ENCODE measurements around the gene F2RL3. TPM values are rescaled to one million over a fixed set of nuclear protein-coding genes. Genes with fewer than 3 reads are reported as not detected.

The F2RL3 gene
- total RNA-seq, 1 donor from 2014 or later, result not detected

- TF ChIP-seq, protein P1, sequence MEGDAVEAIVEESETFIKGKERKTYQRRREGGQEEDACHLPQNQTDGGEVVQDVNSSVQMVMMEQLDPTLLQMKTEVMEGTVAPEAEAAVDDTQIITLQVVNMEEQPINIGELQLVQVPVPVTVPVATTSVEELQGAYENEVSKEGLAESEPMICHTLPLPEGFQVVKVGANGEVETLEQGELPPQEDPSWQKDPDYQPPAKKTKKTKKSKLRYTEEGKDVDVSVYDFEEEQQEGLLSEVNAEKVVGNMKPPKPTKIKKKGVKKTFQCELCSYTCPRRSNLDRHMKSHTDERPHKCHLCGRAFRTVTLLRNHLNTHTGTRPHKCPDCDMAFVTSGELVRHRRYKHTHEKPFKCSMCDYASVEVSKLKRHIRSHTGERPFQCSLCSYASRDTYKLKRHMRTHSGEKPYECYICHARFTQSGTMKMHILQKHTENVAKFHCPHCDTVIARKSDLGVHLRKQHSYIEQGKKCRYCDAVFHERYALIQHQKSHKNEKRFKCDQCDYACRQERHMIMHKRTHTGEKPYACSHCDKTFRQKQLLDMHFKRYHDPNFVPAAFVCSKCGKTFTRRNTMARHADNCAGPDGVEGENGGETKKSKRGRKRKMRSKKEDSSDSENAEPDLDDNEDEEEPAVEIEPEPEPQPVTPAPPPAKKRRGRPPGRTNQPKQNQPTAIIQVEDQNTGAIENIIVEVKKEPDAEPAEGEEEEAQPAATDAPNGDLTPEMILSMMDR (IDR thresholded peaks at IDR 0.05; ENCODE audit: insufficient read depth, low read depth, low read length), result no peak
- TF ChIP-seq EZH2 (IDR thresholded peaks at IDR 0.05; ENCODE audit: insufficient read depth, low read length), result no peak
- Histone ChIP-seq H3K9me3 (ENCODE audit: insufficient read depth, low read depth, low read length) (peaks cover 4% of the 10 kb centered on the region), H3K36me3 (ENCODE audit: insufficient read depth, low read length) (peaks cover 2% of the 10 kb centered on the region), H3K4me1 (ENCODE audit: insufficient read depth, low read length) (peaks cover 14% of the 10 kb centered on the region), H3K27ac (ENCODE audit: low read depth, low read length) (no peak overlapping the region), H3K4me3 (ENCODE audit: insufficient read depth, low read depth, low read length) (no peak overlapping the region), H3K79me2 (ENCODE audit: insufficient read depth, low read length) (peaks cover 21% of the 10 kb centered on the region), H3K9ac (ENCODE audit: low read length) (no peak overlapping the region), H3K4me2 (ENCODE audit: low read length) (no peak overlapping the region), H3K27me3 (ENCODE audit: insufficient read depth, low read length) (no peaks in the 10 kb centered on the region), H2AFZ (ENCODE audit: low read depth, low read length) (no peak overlapping the region), H4K20me1 (ENCODE audit: insufficient read depth, low read length) (peaks cover 49% of the 10 kb centered on the region)
- FAIRE-seq (no peak), DNase-seq (ENCODE audit: low read depth) (no peak)
- Mint-ChIP-seq H3K27me3 (ENCODE audit: low read depth, unreplicated experiment) (no peaks in the 10 kb centered on the region), H3K4me3 (ENCODE audit: unreplicated experiment) (no peak overlapping the region), H3K9me3 (ENCODE audit: unreplicated experiment) (peaks cover 23% of the 10 kb centered on the region), H3K27ac (ENCODE audit: unreplicated experiment) (no peak overlapping the region), H3K36me3 (ENCODE audit: low read depth, unreplicated experiment) (peaks cover 54% of the 10 kb centered on the region), H3K4me1 (ENCODE audit: low read depth, unreplicated experiment) (peaks cover 10% of the 10 kb centered on the region)
Measured at GRCh38 chr19:16878181-16878965, 10.4 kb upstream of the F2RL3 start.

GRCh38 chr19:16880884-16881554 is 7.8 kb upstream of the F2RL3 start:
- Histone ChIP-seq H3K4me2 (ENCODE audit: low read length) (no peak overlapping the region), H3K36me3 (ENCODE audit: insufficient read depth, low read length) (peaks cover 2% of the 10 kb centered on the region), H3K4me3 (ENCODE audit: insufficient read depth, low read depth, low read length) (no peak overlapping the region), H2AFZ (ENCODE audit: low read depth, low read length) (no peak overlapping the region), H4K20me1 (ENCODE audit: insufficient read depth, low read length) (peaks cover 23% of the 10 kb centered on the region), H3K9me3 (ENCODE audit: insufficient read depth, low read depth, low read length) (peaks cover 4% of the 10 kb centered on the region), H3K79me2 (ENCODE audit: insufficient read depth, low read length) (peaks cover under 1% of the 10 kb centered on the region), H3K27me3 (ENCODE audit: insufficient read depth, low read length) (no peaks in the 10 kb centered on the region), H3K4me1 (ENCODE audit: insufficient read depth, low read length) (peaks cover 14% of the 10 kb centered on the region), H3K27ac (ENCODE audit: low read depth, low read length) (no peak overlapping the region), H3K9ac (ENCODE audit: low read length) (no peak overlapping the region)
- Mint-ChIP-seq H3K36me3 (ENCODE audit: low read depth, unreplicated experiment) (peaks cover 37% of the 10 kb centered on the region), H3K4me3 (ENCODE audit: unreplicated experiment) (no peak overlapping the region), H3K9me3 (ENCODE audit: unreplicated experiment) (peaks cover 14% of the 10 kb centered on the region), H3K27ac (ENCODE audit: unreplicated experiment) (no peak overlapping the region), H3K4me1 (ENCODE audit: low read depth, unreplicated experiment) (no peaks in the 10 kb centered on the region), H3K27me3 (ENCODE audit: low read depth, unreplicated experiment) (no peaks in the 10 kb centered on the region)
- FAIRE-seq, result no peak
- TF ChIP-seq, protein P1 (IDR thresholded peaks at IDR 0.05; ENCODE audit: insufficient read depth, low read depth, low read length), result no peak
- no peak for TF ChIP-seq EZH2 (IDR thresholded peaks at IDR 0.05; ENCODE audit: insufficient read depth, low read length)
- DNase-seq (ENCODE audit: low read depth), result no peak
